ENCODE data around the gene RNASEH2A.

GRCh38 chr19:12806242-12807081 is at the start of gene RNASEH2A:
- TF ChIP-seq POLR2A (IDR thresholded peaks at IDR 0.05; ENCODE audit: low read length) (peak; percentile 72), GATA1 (IDR thresholded peaks at IDR 0.05; ENCODE audit: low read depth, low read length) (no peak)
